MM.1S (cell line): ENCODE measurements around the gene RABL3.

ENCODE experiments used
- CTCF ChIP-seq: fragments of 300-600 bp; sonication (generic); IDR thresholded peaks from 2 replicates; pipeline ENCODE4 v1.5.1; 2016; ENCODE audit warnings: antibody characterized with exemption, low read length, mixed read lengths
- EZH2phosphoT487 ChIP-seq: fragments of 300-600 bp; sonication (generic); IDR thresholded peaks from 2 replicates; pipeline ENCODE4 v1.6.1; 2018; ENCODE audit warnings: antibody characterized with exemption, low read length

- TF ChIP-seq CTCF (no peak), EZH2phosphoT487 (no peak)
These were observed 92.5 kb downstream of the RABL3 start for GRCh38 chr3:120649830-120650233.
